Transverse colon (tissue), 4 donors: ENCODE results near the gene MAP1LC3A.

ENCODE experiments used
- CTCF ChIP-seq, 5 experiments: fragments of 200-600 bp in 3 of 5; fragments of 450-650 bp in 2 of 5; sonication (generic) in 3 of 5; IDR thresholded peaks; 1 replicate in 2 of 5; 2 replicates in 3 of 5; pipeline ENCODE4 v1.5.1; 2016 to 2017; ENCODE audit warnings: antibody characterized with exemption in 5 of 5, inconsistent platforms in 3 of 5, mild to moderate bottlenecking in 2 of 5, moderate library complexity in 1 of 5
- POLR2AphosphoS5 ChIP-seq, 3 donors: sonication (generic); formaldehyde crosslinking; IDR thresholded peaks; one replicate each; pipeline ENCODE4 v1.6.1; 2016; ENCODE audit warnings: antibody characterized with exemption in 3 of 3

- TF ChIP-seq CTCF (IDR thresholded peaks at IDR 0.05), result no peak
- no peak for TF ChIP-seq POLR2AphosphoS5 (IDR thresholded peaks at IDR 0.05)
Measured at GRCh38 chr20:34532756-34533155, 25.8 kb upstream of the MAP1LC3A start.
